ENCODE data around the gene CAB39.

DNA sequence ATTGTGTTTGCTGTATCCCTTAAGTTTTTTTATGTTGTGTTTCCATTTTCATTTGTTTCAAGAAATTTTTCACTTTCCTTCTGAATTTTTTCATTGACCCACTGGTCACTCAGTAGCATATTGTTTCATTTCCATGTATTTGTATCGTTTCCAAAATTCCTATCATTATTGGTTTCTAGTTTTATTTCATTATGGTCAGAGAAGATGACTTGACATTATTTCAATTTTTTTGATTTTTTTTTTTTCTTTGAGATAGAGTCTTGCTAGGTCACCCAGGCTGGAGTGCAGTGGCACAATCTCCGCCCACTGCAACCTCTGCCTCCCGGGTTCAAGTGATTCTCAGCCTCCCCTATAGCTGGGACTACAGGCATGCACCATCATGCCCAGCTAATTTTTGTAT, 11.3 kb upstream of the CAB39 start:
- no peak for TF ChIP-seq CTCF (IDR thresholded peaks at IDR 0.05)
- TF ChIP-seq, protein P1, sequence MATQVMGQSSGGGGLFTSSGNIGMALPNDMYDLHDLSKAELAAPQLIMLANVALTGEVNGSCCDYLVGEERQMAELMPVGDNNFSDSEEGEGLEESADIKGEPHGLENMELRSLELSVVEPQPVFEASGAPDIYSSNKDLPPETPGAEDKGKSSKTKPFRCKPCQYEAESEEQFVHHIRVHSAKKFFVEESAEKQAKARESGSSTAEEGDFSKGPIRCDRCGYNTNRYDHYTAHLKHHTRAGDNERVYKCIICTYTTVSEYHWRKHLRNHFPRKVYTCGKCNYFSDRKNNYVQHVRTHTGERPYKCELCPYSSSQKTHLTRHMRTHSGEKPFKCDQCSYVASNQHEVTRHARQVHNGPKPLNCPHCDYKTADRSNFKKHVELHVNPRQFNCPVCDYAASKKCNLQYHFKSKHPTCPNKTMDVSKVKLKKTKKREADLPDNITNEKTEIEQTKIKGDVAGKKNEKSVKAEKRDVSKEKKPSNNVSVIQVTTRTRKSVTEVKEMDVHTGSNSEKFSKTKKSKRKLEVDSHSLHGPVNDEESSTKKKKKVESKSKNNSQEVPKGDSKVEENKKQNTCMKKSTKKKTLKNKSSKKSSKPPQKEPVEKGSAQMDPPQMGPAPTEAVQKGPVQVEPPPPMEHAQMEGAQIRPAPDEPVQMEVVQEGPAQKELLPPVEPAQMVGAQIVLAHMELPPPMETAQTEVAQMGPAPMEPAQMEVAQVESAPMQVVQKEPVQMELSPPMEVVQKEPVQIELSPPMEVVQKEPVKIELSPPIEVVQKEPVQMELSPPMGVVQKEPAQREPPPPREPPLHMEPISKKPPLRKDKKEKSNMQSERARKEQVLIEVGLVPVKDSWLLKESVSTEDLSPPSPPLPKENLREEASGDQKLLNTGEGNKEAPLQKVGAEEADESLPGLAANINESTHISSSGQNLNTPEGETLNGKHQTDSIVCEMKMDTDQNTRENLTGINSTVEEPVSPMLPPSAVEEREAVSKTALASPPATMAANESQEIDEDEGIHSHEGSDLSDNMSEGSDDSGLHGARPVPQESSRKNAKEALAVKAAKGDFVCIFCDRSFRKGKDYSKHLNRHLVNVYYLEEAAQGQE (IDR thresholded peaks at IDR 0.05; ENCODE audit: insufficient read depth in 1 of 2, low read depth in 2 of 2, low read length in 1 of 2), result no peak
